OCI-LY1 (cell line): ENCODE measurements around the gene ACMSD.

Experiments used
- CTCF ChIP-seq: fragments of 200-600 bp; sonication (generic), shearing (Covaris generic); IDR thresholded peaks from 2 replicates; pipeline ENCODE4 v1.5.1; 2017; ENCODE audit warnings: mild to moderate bottlenecking, antibody characterized with exemption, low read length, moderate library complexity, mixed read lengths
- EZH2 ChIP-seq: fragments of 200-600 bp; sonication (generic), shearing (Covaris generic); IDR thresholded peaks from 2 replicates; pipeline ENCODE4 v1.8.0; 2017; ENCODE audit warnings: borderline replicate concordance, mixed run types, mild to moderate bottlenecking, antibody characterized with exemption, low read length, moderate library complexity, mixed read lengths

- TF ChIP-seq CTCF (no peak), EZH2 (no peak)
Observed at GRCh38 chr2:134919341-134920210, 81.2 kb downstream of the ACMSD start.
